ENCODE measurements around the gene MARK4.
"Not testable (repeated sequence)": the region's sequence is repeated elsewhere in the genome, so short reads cannot be mapped to it uniquely, and the experiment has no call there.

The MARK4 gene

GRCh38 chr19:45305421-45305820 lies 54.4 kb downstream of the MARK4 start:
- no peak overlapping the region for H3K27ac Mint-ChIP-seq
- no peaks in the 10 kb centered on the region for H3K9me3 Mint-ChIP-seq
- H3K27me3 Mint-ChIP-seq (ENCODE audit: low read depth): no peaks in the 10 kb centered on the region
- H3K36me3 Mint-ChIP-seq (ENCODE audit: low read depth): peaks cover 13% of the 10 kb centered on the region
- H3K4me1 Mint-ChIP-seq: peaks cover 18% of the 10 kb centered on the region
- H3K4me3 Mint-ChIP-seq: no peak overlapping the region
- TF ChIP-seq, protein P1, sequence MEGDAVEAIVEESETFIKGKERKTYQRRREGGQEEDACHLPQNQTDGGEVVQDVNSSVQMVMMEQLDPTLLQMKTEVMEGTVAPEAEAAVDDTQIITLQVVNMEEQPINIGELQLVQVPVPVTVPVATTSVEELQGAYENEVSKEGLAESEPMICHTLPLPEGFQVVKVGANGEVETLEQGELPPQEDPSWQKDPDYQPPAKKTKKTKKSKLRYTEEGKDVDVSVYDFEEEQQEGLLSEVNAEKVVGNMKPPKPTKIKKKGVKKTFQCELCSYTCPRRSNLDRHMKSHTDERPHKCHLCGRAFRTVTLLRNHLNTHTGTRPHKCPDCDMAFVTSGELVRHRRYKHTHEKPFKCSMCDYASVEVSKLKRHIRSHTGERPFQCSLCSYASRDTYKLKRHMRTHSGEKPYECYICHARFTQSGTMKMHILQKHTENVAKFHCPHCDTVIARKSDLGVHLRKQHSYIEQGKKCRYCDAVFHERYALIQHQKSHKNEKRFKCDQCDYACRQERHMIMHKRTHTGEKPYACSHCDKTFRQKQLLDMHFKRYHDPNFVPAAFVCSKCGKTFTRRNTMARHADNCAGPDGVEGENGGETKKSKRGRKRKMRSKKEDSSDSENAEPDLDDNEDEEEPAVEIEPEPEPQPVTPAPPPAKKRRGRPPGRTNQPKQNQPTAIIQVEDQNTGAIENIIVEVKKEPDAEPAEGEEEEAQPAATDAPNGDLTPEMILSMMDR (IDR thresholded peaks at IDR 0.05; ENCODE audit: unreplicated experiment in 3 of 3): no peak

DNA sequence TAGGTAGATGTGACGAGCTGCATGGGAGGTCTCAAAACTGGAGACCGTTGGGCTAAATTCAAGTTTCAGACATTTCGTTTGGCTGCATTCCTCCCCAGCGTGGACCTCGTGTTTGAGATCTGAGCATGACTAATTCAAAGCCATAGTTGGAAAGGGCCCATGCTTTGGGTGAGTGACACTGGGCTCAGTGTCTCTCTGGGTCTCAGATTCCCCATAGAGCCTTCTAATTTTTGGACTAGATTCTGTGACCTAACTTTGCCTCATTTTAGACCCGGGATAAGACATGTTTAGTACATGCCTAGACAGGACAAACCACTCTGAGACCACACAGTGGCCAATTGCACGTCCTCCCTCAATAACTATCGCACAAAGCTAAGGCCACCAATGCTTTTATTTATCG lies 55.0 kb downstream of the MARK4 start:
- TF ChIP-seq, protein P1 (IDR thresholded peaks at IDR 0.05; ENCODE audit: unreplicated experiment in 3 of 3): no peak
- Mint-ChIP-seq H3K9me3 (no peaks in the 10 kb centered on the region), H3K27me3 (ENCODE audit: low read depth) (no peaks in the 10 kb centered on the region), H3K4me3 (no peak overlapping the region), H3K36me3 (ENCODE audit: low read depth) (peaks cover 9% of the 10 kb centered on the region), H3K4me1 (peaks cover 18% of the 10 kb centered on the region), H3K27ac (no peak overlapping the region)

DNA sequence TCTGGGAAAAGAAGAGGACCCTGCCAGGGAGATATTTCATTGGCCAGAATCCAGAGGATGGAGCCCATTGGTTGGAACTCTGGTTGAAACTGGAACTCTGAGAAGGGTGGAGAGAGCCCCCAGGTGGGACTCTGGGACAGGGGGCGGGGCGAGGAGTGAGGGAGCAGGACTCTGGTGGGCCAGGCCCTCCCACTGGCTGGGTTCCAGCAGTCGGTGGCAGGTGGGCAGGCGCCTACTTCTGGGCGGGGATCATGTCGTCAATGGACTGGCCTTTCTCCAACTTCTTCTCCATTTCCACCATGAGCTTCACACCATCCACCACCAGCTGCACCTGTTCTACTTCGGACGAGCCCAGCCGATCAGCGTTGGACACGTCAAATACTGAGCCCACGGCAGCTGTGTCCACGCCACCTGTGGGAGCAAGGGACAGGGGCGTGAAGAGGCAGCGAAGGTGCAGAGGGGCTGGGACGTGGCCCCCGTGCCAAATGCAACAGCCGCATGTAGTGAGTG lies 55.5 kb downstream of the MARK4 start:
- Mint-ChIP-seq H3K36me3 (ENCODE audit: low read depth) (peaks cover 9% of the 10 kb centered on the region), H3K4me1 (peaks cover 18% of the 10 kb centered on the region), H3K27me3 (ENCODE audit: low read depth) (no peaks in the 10 kb centered on the region), H3K9me3 (no peaks in the 10 kb centered on the region), H3K4me3 (no peak overlapping the region), H3K27ac (no peak overlapping the region)
- TF ChIP-seq, protein P1 (IDR thresholded peaks at IDR 0.05; ENCODE audit: unreplicated experiment in 3 of 3): no peak

GRCh38 chr19:45307361-45307760 lies 56.3 kb downstream of the MARK4 start:
- H3K36me3 Mint-ChIP-seq (ENCODE audit: low read depth): peaks cover 6% of the 10 kb centered on the region
- no peaks in the 10 kb centered on the region for H3K27me3 Mint-ChIP-seq (ENCODE audit: low read depth)
- no peak overlapping the region for H3K4me3 Mint-ChIP-seq
- no peak overlapping the region for H3K27ac Mint-ChIP-seq
- peaks cover 18% of the 10 kb centered on the region for H3K4me1 Mint-ChIP-seq
- H3K9me3 Mint-ChIP-seq: no peaks in the 10 kb centered on the region
- TF ChIP-seq, protein P1 (IDR thresholded peaks at IDR 0.05; ENCODE audit: unreplicated experiment in 3 of 3): no peak

- not testable (repeated sequence) for H3K4me3 Mint-ChIP-seq; H3K9me3 Mint-ChIP-seq; H3K27me3 Mint-ChIP-seq (ENCODE audit: low read depth); H3K36me3 Mint-ChIP-seq (ENCODE audit: low read depth); H3K27ac Mint-ChIP-seq
- peaks cover 18% of the 10 kb centered on the region for H3K4me1 Mint-ChIP-seq
Measured at GRCh38 chr19:45309322-45309721, 58.3 kb downstream of the MARK4 start.

DNA sequence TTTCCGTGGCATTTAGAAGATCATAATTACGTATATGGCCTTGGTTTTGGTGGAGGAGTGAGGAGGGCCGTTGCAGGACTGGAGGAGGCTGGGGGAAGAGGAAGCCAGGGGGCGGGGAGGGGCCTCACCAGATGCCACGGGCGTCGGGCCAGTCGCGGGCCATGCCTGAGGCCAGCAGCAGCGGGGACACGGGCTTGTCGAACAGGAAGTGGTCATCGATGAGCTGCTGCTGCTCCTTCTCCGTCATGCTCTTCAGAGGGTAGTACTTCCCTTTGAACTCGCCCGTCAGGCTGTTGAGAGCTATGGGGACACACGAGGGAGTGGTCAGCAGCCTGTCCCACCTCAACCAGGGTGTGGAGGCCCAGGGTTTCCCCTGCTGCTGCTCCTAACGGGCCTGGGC lies 60.5 kb downstream of the MARK4 start:
- TF ChIP-seq, protein P1 (IDR thresholded peaks at IDR 0.05; ENCODE audit: unreplicated experiment in 3 of 3): no peak
- H3K27ac Mint-ChIP-seq: no peak overlapping the region
- no peaks in the 10 kb centered on the region for H3K4me1 Mint-ChIP-seq
- peaks cover 20% of the 10 kb centered on the region for H3K27me3 Mint-ChIP-seq (ENCODE audit: low read depth)
- no peaks in the 10 kb centered on the region for H3K9me3 Mint-ChIP-seq
- no peaks in the 10 kb centered on the region for H3K36me3 Mint-ChIP-seq (ENCODE audit: low read depth)
- H3K4me3 Mint-ChIP-seq: no peak overlapping the region

GRCh38 chr19:45312285-45312684 lies 61.2 kb downstream of the MARK4 start:
- H3K36me3 Mint-ChIP-seq (ENCODE audit: low read depth); H3K27ac Mint-ChIP-seq; H3K4me3 Mint-ChIP-seq; H3K9me3 Mint-ChIP-seq; H3K4me1 Mint-ChIP-seq: not testable (repeated sequence)
- H3K27me3 Mint-ChIP-seq (ENCODE audit: low read depth): peaks cover 25% of the 10 kb centered on the region

All from nephron (organoid).